WERI-Rb-1 (cell line): ENCODE measurements around the gene OSR1.

Experiments
- DNase-seq: peaks from one replicate; pipeline ENCODE4 v3.0.0-alpha.2; 2020
- H3K27ac ChIP-seq: fragments of 250-450 bp; sonication (Bioruptor Pico); 2 replicates; pipeline ENCODE4 v1.5.1; 2020; ENCODE audit warnings: mild to moderate bottlenecking, moderate library complexity
- H3K27me3 ChIP-seq: fragments of 250-450 bp; sonication (Bioruptor Pico); 2 replicates; pipeline ENCODE4 v1.5.1; 2021; ENCODE audit warnings: mild to moderate bottlenecking, low read depth, moderate library complexity; ENCODE audit not compliant: insufficient read depth, severe bottlenecking
- H3K36me3 ChIP-seq: fragments of 250-450 bp; sonication (Bioruptor Pico); 2 replicates; pipeline ENCODE4 v1.5.1; 2020; ENCODE audit warnings: mild to moderate bottlenecking, moderate library complexity
- H3K4me3 ChIP-seq: 2 replicates; pipeline ENCODE4 v1.5.1; 2011; ENCODE audit warnings: low read depth, mild to moderate bottlenecking, control low read depth, low read length
- H3K9me3 ChIP-seq: fragments of 250-450 bp; sonication (Bioruptor Pico); 2 replicates; pipeline ENCODE4 v1.5.1; 2021; ENCODE audit warnings: mild to moderate bottlenecking, moderate library complexity; ENCODE audit not compliant: severe bottlenecking
- TF ChIP-seq, protein P1 (sequence below): IDR thresholded peaks from 2 replicates; pipeline ENCODE4 v1.5.1; 2011; ENCODE audit warnings: low read depth, mild to moderate bottlenecking, control low read depth, inconsistent platforms, low read length

The OSR1 gene

DNA sequence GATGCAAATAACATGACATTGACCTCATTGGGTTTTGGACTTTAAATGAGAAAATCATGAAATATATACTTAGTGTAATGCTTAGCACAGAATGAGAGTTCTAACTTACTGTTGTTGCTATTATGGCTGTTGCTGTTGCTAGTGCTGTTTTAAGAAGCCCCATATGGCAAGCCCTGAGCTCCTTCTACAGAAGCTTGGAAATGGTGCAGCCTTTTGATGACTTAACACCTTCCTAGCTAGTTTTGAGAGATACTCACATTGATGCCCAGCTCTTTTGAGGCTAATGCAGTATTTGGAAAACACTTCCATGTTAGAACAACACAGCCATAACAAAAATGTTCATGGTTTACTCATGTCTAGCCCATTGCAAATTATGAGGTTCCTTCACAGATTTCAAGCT is 30.9 kb downstream of the OSR1 start:
- no peaks in the 10 kb centered on the region for H3K9me3 ChIP-seq
- no peaks in the 10 kb centered on the region for H3K36me3 ChIP-seq
- TF ChIP-seq, protein P1, sequence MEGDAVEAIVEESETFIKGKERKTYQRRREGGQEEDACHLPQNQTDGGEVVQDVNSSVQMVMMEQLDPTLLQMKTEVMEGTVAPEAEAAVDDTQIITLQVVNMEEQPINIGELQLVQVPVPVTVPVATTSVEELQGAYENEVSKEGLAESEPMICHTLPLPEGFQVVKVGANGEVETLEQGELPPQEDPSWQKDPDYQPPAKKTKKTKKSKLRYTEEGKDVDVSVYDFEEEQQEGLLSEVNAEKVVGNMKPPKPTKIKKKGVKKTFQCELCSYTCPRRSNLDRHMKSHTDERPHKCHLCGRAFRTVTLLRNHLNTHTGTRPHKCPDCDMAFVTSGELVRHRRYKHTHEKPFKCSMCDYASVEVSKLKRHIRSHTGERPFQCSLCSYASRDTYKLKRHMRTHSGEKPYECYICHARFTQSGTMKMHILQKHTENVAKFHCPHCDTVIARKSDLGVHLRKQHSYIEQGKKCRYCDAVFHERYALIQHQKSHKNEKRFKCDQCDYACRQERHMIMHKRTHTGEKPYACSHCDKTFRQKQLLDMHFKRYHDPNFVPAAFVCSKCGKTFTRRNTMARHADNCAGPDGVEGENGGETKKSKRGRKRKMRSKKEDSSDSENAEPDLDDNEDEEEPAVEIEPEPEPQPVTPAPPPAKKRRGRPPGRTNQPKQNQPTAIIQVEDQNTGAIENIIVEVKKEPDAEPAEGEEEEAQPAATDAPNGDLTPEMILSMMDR, result no peak
- no peak overlapping the region for H3K27ac ChIP-seq
- peaks cover 79% of the 10 kb centered on the region for H3K27me3 ChIP-seq
- no peak for DNase-seq
- H3K4me3 ChIP-seq, result no peak overlapping the region

DNA sequence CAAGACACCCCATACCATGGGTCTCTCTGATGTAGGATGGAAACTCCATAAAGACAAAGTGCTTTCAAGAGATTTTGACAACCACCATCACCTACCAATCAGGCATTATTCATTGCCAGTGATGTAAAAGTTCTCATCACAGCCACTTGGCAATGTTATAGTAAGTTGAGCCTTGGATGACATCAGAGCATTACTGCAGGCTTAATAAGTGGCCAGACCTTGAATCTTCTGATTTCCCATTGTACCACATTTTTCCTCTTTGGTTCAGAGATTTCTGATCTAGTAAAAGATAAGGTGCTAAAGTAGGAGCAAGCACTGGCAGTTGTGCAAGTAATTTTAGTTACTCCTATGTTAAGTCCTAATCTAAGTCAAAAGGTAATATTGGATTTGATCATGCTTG is 36.5 kb downstream of the OSR1 start:
- H3K4me3 ChIP-seq, result no peak overlapping the region
- H3K36me3 ChIP-seq, result no peaks in the 10 kb centered on the region
- no peak for DNase-seq
- peaks cover 67% of the 10 kb centered on the region for H3K27me3 ChIP-seq
- H3K27ac ChIP-seq, result no peak overlapping the region
- no peaks in the 10 kb centered on the region for H3K9me3 ChIP-seq
- TF ChIP-seq, protein P1, result no peak

DNA sequence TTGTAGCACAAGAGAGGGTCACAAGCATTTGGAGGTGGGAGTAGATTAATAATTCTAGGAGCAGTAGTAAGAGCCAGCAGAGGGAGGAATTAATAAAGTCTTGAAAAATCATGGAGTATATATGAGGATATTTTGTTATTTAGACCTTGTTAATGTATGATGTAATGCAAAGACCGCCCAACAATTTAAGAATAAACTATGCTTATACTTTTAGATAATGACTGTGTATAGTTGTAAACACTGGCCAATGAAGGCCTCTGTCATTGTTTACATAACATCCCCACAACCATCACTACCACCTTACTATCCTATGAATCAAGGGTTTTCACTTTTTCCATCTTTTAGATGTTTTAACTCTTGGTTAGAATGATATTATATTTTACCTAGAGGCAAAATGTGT is 37.6 kb downstream of the OSR1 start:
- Histone ChIP-seq H3K27me3 (peaks cover 70% of the 10 kb centered on the region), H3K4me3 (no peak overlapping the region), H3K36me3 (no peaks in the 10 kb centered on the region), H3K9me3 (no peaks in the 10 kb centered on the region), H3K27ac (no peak overlapping the region)
- TF ChIP-seq, protein P1, result no peak
- DNase-seq, result no peak

DNA sequence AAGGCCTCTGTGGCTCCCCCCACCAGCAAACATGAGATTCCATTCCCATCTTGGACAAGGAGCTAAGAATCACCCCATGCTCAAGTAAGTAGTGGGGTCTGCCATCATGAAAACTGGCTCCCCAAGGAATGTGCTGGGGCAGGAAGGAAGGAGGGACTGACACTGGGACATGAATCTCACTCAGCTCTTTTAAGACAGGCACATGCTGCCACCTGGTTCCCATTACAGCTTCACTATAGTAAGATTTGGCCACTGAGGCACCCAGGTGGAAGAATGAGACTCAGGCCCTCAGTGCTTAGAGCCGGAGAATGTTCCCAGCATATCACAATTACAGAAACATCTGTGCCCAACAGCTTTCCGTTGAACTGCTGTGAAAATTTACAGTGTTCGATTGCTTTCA is 38.7 kb downstream of the OSR1 start:
- Histone ChIP-seq H3K9me3 (no peaks in the 10 kb centered on the region), H3K36me3 (no peaks in the 10 kb centered on the region), H3K27ac (no peak overlapping the region), H3K27me3 (peaks cover 69% of the 10 kb centered on the region), H3K4me3 (no peak overlapping the region)
- TF ChIP-seq, protein P1, result no peak
- DNase-seq, result no peak

DNA sequence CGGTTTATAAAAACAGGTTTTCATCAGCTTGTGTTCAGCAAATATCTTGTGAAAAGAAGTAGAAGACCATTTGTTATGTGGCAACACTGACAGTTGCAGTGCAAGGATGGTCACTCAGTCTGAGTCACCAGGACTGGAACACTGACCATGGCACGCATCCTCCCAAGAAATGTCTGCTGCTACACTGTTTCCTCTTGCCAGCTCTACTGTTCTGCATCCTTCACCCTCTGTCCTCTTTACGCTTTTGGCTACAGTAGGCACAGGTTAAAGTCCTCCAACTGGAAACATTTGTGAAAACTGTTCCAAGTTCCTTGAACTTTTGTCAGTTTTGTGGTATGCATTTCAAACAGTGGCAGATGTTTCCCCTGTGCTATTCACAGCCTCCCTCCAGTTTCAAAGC is 39.4 kb downstream of the OSR1 start:
- DNase-seq, result no peak
- no peak overlapping the region for H3K4me3 ChIP-seq
- TF ChIP-seq, protein P1, result no peak
- peaks cover 69% of the 10 kb centered on the region for H3K27me3 ChIP-seq
- no peaks in the 10 kb centered on the region for H3K9me3 ChIP-seq
- H3K36me3 ChIP-seq, result no peaks in the 10 kb centered on the region
- H3K27ac ChIP-seq, result no peak overlapping the region

DNA sequence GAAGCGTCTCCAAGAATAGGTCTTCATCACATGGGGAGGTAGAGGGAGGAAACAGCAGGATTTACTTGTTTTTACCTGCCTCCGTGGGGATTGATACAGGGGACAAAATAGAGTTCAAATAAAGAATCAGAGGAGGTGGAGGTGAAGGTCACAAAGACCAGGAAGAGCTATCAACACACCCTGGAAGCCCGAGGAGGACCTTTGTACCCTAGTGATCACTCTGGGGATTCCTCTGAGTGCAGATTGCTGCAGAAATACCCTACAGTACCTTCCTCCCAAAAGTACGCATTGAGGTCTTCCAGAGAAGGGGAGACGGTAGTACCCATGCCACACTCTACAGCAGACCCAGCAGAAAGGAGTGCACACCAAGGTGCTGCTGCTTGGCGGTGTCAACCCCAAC is 44.9 kb downstream of the OSR1 start:
- TF ChIP-seq, protein P1, result no peak
- Histone ChIP-seq H3K9me3 (no peaks in the 10 kb centered on the region), H3K4me3 (no peak overlapping the region), H3K27me3 (peaks cover 46% of the 10 kb centered on the region), H3K36me3 (no peaks in the 10 kb centered on the region), H3K27ac (no peak overlapping the region)
- DNase-seq, result no peak
